ENCODE data around the gene KIRREL3. TPM values are rescaled to one million over a fixed set of nuclear protein-coding genes. Genes with fewer than 3 reads are reported as not detected.

The KIRREL3 gene
- polyA plus RNA-seq, 1 experiment: 2.3 TPM

DNA sequence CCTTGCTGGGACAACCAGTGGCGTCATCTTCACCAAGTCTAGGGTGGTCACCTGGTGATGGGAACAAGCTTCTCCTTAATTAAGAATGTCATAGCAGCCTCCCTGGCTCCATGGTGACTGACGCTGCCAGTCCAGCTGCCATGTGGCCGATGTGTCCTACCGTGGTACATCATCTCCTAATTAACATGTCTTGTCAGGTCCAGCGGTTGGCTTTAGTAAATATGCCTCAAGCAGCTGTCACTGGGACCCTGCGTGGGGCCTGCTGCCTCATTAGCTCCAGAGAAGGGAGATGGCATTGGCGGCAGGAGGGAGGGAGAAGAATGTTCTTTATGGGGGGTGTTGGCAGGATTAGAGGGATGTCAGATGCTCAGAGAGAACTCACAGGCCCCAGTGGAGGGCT is 373.1 kb downstream of the KIRREL3 start:
- Histone ChIP-seq H3K27ac (ENCODE audit: low read depth, low read length) (no peak overlapping the region), H3K9me3 (ENCODE audit: control insufficient read depth, insufficient read depth, low read length) (no peaks in the 10 kb centered on the region), H3K27me3 (ENCODE audit: control insufficient read depth, insufficient read depth, low read length) (no peaks in the 10 kb centered on the region), H3K4me3 (ENCODE audit: low read depth, low read length) (no peak overlapping the region)
- POLR2A ChIA-PET: no interaction called here
- TF ChIP-seq, protein P1, sequence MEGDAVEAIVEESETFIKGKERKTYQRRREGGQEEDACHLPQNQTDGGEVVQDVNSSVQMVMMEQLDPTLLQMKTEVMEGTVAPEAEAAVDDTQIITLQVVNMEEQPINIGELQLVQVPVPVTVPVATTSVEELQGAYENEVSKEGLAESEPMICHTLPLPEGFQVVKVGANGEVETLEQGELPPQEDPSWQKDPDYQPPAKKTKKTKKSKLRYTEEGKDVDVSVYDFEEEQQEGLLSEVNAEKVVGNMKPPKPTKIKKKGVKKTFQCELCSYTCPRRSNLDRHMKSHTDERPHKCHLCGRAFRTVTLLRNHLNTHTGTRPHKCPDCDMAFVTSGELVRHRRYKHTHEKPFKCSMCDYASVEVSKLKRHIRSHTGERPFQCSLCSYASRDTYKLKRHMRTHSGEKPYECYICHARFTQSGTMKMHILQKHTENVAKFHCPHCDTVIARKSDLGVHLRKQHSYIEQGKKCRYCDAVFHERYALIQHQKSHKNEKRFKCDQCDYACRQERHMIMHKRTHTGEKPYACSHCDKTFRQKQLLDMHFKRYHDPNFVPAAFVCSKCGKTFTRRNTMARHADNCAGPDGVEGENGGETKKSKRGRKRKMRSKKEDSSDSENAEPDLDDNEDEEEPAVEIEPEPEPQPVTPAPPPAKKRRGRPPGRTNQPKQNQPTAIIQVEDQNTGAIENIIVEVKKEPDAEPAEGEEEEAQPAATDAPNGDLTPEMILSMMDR (IDR thresholded peaks at IDR 0.05; ENCODE audit: low read depth, low read length): no peak
- CTCF ChIA-PET: no interaction called here
- no peak for DNase-seq (ENCODE audit: low read depth, low spot score)

DNA sequence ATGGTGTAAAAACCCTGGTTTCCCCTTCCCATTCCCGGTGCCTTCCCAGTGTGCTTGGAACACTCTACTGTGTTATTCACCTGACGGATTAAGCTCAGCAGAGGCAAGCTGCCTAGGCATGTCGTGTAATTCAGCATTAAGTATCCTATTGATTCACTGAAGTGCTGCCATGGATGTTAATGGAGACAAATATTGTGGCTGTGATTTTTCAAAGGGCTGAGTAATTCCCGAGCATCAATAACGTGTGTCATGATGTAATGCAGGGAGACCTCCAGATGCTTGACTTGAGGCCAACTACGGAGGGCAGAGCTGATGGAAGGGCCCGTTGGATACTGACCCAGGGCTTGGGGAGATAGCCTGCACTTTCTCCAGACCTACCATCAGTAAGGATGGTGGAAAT is 376.1 kb downstream of the KIRREL3 start:
- TF ChIP-seq, protein P1 (IDR thresholded peaks at IDR 0.05; ENCODE audit: low read depth, low read length): no peak
- ChIA-PET CTCF (no interaction called here), POLR2A (interaction anchor here (0.5 kb wide), 1 partner anchor 205 kb away, joined by 4 read pairs; no protein-coding TSS in a partner anchor)
- no peak for DNase-seq (ENCODE audit: low read depth, low spot score)
- no peak overlapping the region for H3K4me3 ChIP-seq (ENCODE audit: low read depth, low read length)
- no peaks in the 10 kb centered on the region for H3K27me3 ChIP-seq (ENCODE audit: control insufficient read depth, insufficient read depth, low read length)
- no peaks in the 10 kb centered on the region for H3K9me3 ChIP-seq (ENCODE audit: control insufficient read depth, insufficient read depth, low read length)
- H3K27ac ChIP-seq (ENCODE audit: low read depth, low read length): no peak overlapping the region

DNA sequence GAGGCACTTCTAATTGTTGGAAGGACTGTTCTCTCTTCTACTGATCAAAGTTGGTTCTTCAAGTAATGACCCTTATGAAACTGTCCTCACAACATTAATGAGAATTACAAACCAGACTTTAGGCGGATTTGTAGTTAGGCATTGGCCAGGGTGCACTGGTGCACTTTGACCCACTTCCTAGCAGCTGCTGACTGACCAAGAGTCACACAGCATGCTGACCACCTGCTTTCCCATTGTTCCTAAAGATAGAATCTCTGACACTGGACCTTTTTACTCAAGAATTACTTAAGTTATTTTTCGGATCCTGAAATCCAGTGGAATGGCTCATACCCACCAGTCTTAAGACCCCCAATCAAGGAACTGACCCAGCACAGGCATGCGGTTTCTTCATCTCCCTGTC is 381.1 kb downstream of the KIRREL3 start:
- H3K27me3 ChIP-seq (ENCODE audit: control insufficient read depth, insufficient read depth, low read length): no peaks in the 10 kb centered on the region
- TF ChIP-seq, protein P1 (IDR thresholded peaks at IDR 0.05; ENCODE audit: low read depth, low read length): no peak
- H3K4me3 ChIP-seq (ENCODE audit: low read depth, low read length): no peak overlapping the region
- ChIA-PET CTCF (interaction anchor here (1.2 kb wide), 1 partner anchor 12 kb away, joined by 4 read pairs; no protein-coding TSS in a partner anchor), POLR2A (no interaction called here)
- no peaks in the 10 kb centered on the region for H3K9me3 ChIP-seq (ENCODE audit: control insufficient read depth, insufficient read depth, low read length)
- H3K27ac ChIP-seq (ENCODE audit: low read depth, low read length): no peak overlapping the region
- no peak for DNase-seq (ENCODE audit: low read depth, low spot score)

DNA sequence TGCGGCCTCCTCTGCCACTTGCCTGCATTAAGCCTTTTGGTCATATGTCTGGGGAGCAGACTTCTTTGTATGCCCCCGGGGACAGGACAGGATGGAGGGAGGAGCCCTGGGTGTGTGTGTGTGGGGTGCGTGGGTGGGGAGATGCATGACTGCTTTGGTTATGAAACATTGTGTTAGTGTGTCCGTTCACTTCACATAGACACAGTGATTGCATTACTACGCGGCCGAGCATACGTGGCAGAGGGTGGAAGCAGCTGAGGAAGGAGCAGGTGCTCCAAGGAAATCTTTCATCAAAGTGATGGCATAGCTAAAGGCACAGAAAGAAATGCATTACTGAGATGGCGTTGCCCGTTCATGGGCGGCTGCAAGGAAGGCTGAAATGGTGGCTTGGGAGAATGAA is 384.7 kb downstream of the KIRREL3 start:
- no peak overlapping the region for H3K27ac ChIP-seq (ENCODE audit: low read depth, low read length)
- TF ChIP-seq, protein P1 (IDR thresholded peaks at IDR 0.05; ENCODE audit: low read depth, low read length): no peak
- ChIA-PET POLR2A (no interaction called here), CTCF (no interaction called here)
- no peaks in the 10 kb centered on the region for H3K9me3 ChIP-seq (ENCODE audit: control insufficient read depth, insufficient read depth, low read length)
- no peak for DNase-seq (ENCODE audit: low read depth, low spot score)
- H3K27me3 ChIP-seq (ENCODE audit: control insufficient read depth, insufficient read depth, low read length): no peaks in the 10 kb centered on the region
- no peak overlapping the region for H3K4me3 ChIP-seq (ENCODE audit: low read depth, low read length)

DNA sequence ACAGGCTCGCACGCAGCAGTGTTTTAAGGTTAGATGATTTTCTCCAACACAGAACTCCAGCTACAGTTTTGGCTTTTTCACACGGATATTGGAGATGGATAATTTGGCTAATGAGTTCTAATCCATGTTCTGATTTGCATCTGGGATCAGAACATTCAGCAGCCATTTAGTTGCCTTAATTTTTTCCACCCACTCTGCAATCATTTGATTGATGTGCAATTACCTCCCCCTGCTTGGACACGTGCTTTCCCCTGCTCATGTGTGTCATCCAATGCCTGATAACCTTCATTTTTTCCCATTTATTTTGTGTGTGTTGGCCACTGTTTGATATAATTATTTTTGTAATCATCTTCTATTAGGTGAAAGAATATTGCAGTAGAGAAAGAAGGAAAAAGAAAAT is 387.3 kb downstream of the KIRREL3 start:
- Histone ChIP-seq H3K4me3 (ENCODE audit: low read depth, low read length) (no peak overlapping the region), H3K27ac (ENCODE audit: low read depth, low read length) (no peak overlapping the region), H3K9me3 (ENCODE audit: control insufficient read depth, insufficient read depth, low read length) (no peaks in the 10 kb centered on the region), H3K27me3 (ENCODE audit: control insufficient read depth, insufficient read depth, low read length) (no peaks in the 10 kb centered on the region)
- POLR2A ChIA-PET: no interaction called here
- no peak for DNase-seq (ENCODE audit: low read depth, low spot score)
- CTCF ChIA-PET: no interaction called here
- TF ChIP-seq, protein P1 (IDR thresholded peaks at IDR 0.05; ENCODE audit: low read depth, low read length): no peak
